GM19099 (cell line): ENCODE results near the gene PTPRM.

Source experiments
- POLR2A ChIP-seq: IDR thresholded peaks from 3 replicates; pipeline ENCODE4 v1.6.1; 2011; ENCODE audit warnings: low read depth; ENCODE audit not compliant: insufficient read length; ENCODE audit errors: extremely low read depth

The PTPRM gene

GRCh38 chr18:8426401-8426800 is 859.3 kb downstream of the PTPRM start:
- no peak for TF ChIP-seq POLR2A

- TF ChIP-seq POLR2A = no peak
Measured at GRCh38 chr18:8427339-8427738, 860.2 kb downstream of the PTPRM start.

- no peak for TF ChIP-seq POLR2A
Measured at GRCh38 chr18:8428951-8429350, 861.8 kb downstream of the PTPRM start.

- TF ChIP-seq POLR2A = no peak
Measured at GRCh38 chr18:8431036-8431435, 863.9 kb downstream of the PTPRM start.

- TF ChIP-seq POLR2A = no peak
Measured at GRCh38 chr18:8433323-8433722, 866.2 kb downstream of the PTPRM start.

GRCh38 chr18:8433771-8434170 is 866.7 kb downstream of the PTPRM start:
- no peak for TF ChIP-seq POLR2A

GRCh38 chr18:8435376-8435775 is 868.3 kb downstream of the PTPRM start:
- no peak for TF ChIP-seq POLR2A

GRCh38 chr18:8439055-8439454 is 871.9 kb downstream of the PTPRM start:
- no peak for TF ChIP-seq POLR2A

GRCh38 chr18:8443505-8443904 is 876.4 kb downstream of the PTPRM start:
- TF ChIP-seq POLR2A = no peak

- no peak for TF ChIP-seq POLR2A
Measured at GRCh38 chr18:8448130-8448529, 881.0 kb downstream of the PTPRM start.

GRCh38 chr18:8450013-8450412 is 882.9 kb downstream of the PTPRM start:
- TF ChIP-seq POLR2A = no peak

- TF ChIP-seq POLR2A = no peak
Measured at GRCh38 chr18:8450898-8451665, 884.0 kb downstream of the PTPRM start.

- no peak for TF ChIP-seq POLR2A
Measured at GRCh38 chr18:8453528-8453927, 886.4 kb downstream of the PTPRM start.

GRCh38 chr18:8454136-8454535 is 887.0 kb downstream of the PTPRM start:
- no peak for TF ChIP-seq POLR2A

GRCh38 chr18:8455661-8456614 is 888.8 kb downstream of the PTPRM start:
- no peak for TF ChIP-seq POLR2A
